K562 (cell line): Measurements from ENCODE around the gene PRKACA. TPM values are rescaled to one million over a fixed set of nuclear protein-coding genes. Genes with fewer than 3 reads are reported as not detected.

Source experiments
- ARID1B ChIP-seq: fragments of 450-650 bp; IDR thresholded peaks from 2 replicates; pipeline ENCODE4 v1.6.1; 2016; ENCODE audit warnings: antibody characterized with exemption, mild to moderate bottlenecking, inconsistent platforms
- CC2D1A ChIP-seq: fragments of 450-650 bp; IDR thresholded peaks from 2 replicates; pipeline ENCODE4 v1.6.1; 2017; ENCODE audit warnings: mild to moderate bottlenecking
- CREB3 ChIP-seq: fragments of 450-650 bp; conservative IDR thresholded peaks from 2 replicates; pipeline ENCODE4 v1.6.1; 2016; ENCODE audit warnings: missing genetic modification characterization, low read depth, mild to moderate bottlenecking, missing compliant biosample characterization, moderate library complexity
- CTBP1 ChIP-seq: fragments of 450-650 bp; IDR thresholded peaks from 2 replicates; pipeline ENCODE4 v1.6.1; 2016; ENCODE audit warnings: borderline replicate concordance
- CTCF ChIP-seq, 3 experiments: IDR thresholded peaks in 2 of 3; conservative IDR thresholded peaks in 1 of 3; 2 replicates each; pipeline ENCODE4 v1.5.1; 2011 to 2012; ENCODE audit warnings: low read length in 3 of 3, mild to moderate bottlenecking in 3 of 3, control low read depth in 2 of 3, improper control_type of control experiment in 1 of 3, inconsistent platforms in 1 of 3, low read depth in 1 of 3, mixed read lengths in 1 of 3, moderate library complexity in 1 of 3; ENCODE audit not compliant: insufficient read depth in 2 of 3
- ETV1 ChIP-seq: fragments of 450-650 bp; conservative IDR thresholded peaks from 2 replicates; pipeline ENCODE4 v1.6.1; 2016; ENCODE audit warnings: missing genetic modification characterization, control low read depth, low read depth, missing compliant biosample characterization
- HDAC2 ChIP-seq: fragments of 450-650 bp; IDR thresholded peaks from 2 replicates; pipeline ENCODE4 v1.6.1; 2016; ENCODE audit warnings: mild to moderate bottlenecking
- SOX6 ChIP-seq: fragments of 450-650 bp; IDR thresholded peaks from 2 replicates; pipeline ENCODE4 v1.6.1; 2014; ENCODE audit warnings: mild to moderate bottlenecking
- polyA plus RNA-seq, 8 experiments: library from polyadenylated mRNA; depleted of rRNA in 4 of 8; stranded (reverse) in 5 of 8; unstranded in 3 of 8; fragments of >200 nt; fragmentation: Nextera tagmentation in 2 of 8; fragmentation: Illumina TruSeq in 1 of 8; extraction: Ambion mirVana in 2 of 8; extraction: Trizol in 1 of 8; gene quantifications; 2 replicates each; pipeline versions ENCODE4 v1.2.1 to v1.2.3, GENCODE V29; 2011 to 2014; ENCODE audit warnings: inconsistent platforms in 1 of 8, missing spikeins in 1 of 8
- total RNA-seq, 7 experiments: library from RNA; depleted of rRNA in 6 of 7; stranded (reverse); fragments of >200 nt in 6 of 7; fragmentation: Illumina TruSeq in 2 of 7; extraction: Trizol in 2 of 7; gene quantifications; 2 replicates each; pipeline versions ENCODE4 v1.2.1 to v1.2.3, GENCODE V29; 2011 to 2021; ENCODE audit warnings: low replicate concordance in 1 of 7
- TF ChIP-seq, protein P1 (sequence below): fragments of 200-800 bp; sonication (Bioruptor generic); IDR thresholded peaks from 2 replicates; pipeline ENCODE4 v1.6.1; 2017; ENCODE audit warnings: missing genetic modification characterization, missing compliant biosample characterization
- TF ChIP-seq, protein P2 (sequence below): fragments of 450-650 bp; IDR thresholded peaks from 2 replicates; pipeline ENCODE4 v1.6.1; 2017; ENCODE audit warnings: antibody characterized with exemption, mild to moderate bottlenecking

Gene PRKACA
- total and polyA plus RNA-seq, 9 of the 15 experiments (the other 6 are each of a cell fraction or from before 2014, with no cell fraction given) = 1.2 to 63.1 (median 13.0) TPM

GRCh38 chr19:14042659-14043608, 74.6 kb downstream of the PRKACA start (continued):
- TF ChIP-seq, protein P1, sequence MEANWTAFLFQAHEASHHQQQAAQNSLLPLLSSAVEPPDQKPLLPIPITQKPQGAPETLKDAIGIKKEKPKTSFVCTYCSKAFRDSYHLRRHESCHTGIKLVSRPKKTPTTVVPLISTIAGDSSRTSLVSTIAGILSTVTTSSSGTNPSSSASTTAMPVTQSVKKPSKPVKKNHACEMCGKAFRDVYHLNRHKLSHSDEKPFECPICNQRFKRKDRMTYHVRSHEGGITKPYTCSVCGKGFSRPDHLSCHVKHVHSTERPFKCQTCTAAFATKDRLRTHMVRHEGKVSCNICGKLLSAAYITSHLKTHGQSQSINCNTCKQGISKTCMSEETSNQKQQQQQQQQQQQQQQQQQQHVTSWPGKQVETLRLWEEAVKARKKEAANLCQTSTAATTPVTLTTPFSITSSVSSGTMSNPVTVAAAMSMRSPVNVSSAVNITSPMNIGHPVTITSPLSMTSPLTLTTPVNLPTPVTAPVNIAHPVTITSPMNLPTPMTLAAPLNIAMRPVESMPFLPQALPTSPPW (CRISPR knock-in tag) = peak; percentile 39; the same call in 1 of the 2 replicates
- TF ChIP-seq SOX6 (peak; percentile 37; the same call in 1 of the 2 replicates), HDAC2 (peak; percentile 53; the same call in 1 of the 2 replicates), CC2D1A (peak; percentile 32; the same call in 1 of the 2 replicates), CTBP1 (peak; percentile 30; the same call in 1 of the 2 replicates), CREB3 (tag) (0 out of 2 replicates have a peak, but pooled peaks have one; percentile 51), ARID1B (peak; percentile 63), ETV1 (tag) (peak; percentile 52; the same call in 1 of the 2 replicates), CTCF (IDR thresholded peaks at IDR 0.05 in 2 of 3, conservative IDR thresholded peaks at IDR 0.05 in 1 of 3; ENCODE audit: insufficient read depth in 2 of 3, low read depth in 1 of 3, low read length in 3 of 3) (peak; percentile 70 to 73 (median 72))
- TF ChIP-seq, protein P2, sequence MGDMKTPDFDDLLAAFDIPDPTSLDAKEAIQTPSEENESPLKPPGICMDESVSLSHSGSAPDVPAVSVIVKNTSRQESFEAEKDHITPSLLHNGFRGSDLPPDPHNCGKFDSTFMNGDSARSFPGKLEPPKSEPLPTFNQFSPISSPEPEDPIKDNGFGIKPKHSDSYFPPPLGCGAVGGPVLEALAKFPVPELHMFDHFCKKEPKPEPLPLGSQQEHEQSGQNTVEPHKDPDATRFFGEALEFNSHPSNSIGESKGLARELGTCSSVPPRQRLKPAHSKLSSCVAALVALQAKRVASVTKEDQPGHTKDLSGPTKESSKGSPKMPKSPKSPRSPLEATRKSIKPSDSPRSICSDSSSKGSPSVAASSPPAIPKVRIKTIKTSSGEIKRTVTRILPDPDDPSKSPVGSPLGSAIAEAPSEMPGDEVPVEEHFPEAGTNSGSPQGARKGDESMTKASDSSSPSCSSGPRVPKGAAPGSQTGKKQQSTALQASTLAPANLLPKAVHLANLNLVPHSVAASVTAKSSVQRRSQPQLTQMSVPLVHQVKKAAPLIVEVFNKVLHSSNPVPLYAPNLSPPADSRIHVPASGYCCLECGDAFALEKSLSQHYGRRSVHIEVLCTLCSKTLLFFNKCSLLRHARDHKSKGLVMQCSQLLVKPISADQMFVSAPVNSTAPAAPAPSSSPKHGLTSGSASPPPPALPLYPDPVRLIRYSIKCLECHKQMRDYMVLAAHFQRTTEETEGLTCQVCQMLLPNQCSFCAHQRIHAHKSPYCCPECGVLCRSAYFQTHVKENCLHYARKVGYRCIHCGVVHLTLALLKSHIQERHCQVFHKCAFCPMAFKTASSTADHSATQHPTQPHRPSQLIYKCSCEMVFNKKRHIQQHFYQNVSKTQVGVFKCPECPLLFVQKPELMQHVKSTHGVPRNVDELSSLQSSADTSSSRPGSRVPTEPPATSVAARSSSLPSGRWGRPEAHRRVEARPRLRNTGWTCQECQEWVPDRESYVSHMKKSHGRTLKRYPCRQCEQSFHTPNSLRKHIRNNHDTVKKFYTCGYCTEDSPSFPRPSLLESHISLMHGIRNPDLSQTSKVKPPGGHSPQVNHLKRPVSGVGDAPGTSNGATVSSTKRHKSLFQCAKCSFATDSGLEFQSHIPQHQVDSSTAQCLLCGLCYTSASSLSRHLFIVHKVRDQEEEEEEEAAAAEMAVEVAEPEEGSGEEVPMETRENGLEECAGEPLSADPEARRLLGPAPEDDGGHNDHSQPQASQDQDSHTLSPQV = peak; percentile 73
